WTC11 (cell line): Measurements from ENCODE around the gene SS18. TPM values are rescaled to one million over a fixed set of nuclear protein-coding genes. Genes with fewer than 3 reads are reported as not detected.

Experiments
- ATAC-seq: fragments of 200-7000 bp; cut with Tn5 transposase; 2 replicates; pipeline ENCODE4 v1.10.0; 2021; ENCODE audit warnings: mild to moderate bottlenecking, moderate library complexity
- CTCF ChIA-PET: fragments of 300-600 bp; sonication (Branson Sonifier 250); formaldehyde crosslinking; loops from one replicate; lab custom pipeline; 2021; ENCODE audit warnings: antibody characterized with exemption; lab: Charles Lee
- POLR2A ChIA-PET: fragments of 350-600 bp; sonication (Branson Sonifier 250); formaldehyde crosslinking; loops from one replicate; lab custom pipeline; 2021; ENCODE audit warnings: antibody characterized with exemption; lab: Charles Lee
- DNase-seq: peaks from one replicate; pipeline ENCODE4 v3.0.0; 2021; ENCODE audit warnings: low spot score
- H3K27ac Mint-ChIP-seq: 2 replicates; pipeline ENCODE4 v1.8.0; 2021; ENCODE audit warnings: mixed read lengths
- H3K27me3 Mint-ChIP-seq: 2 replicates; pipeline ENCODE4 v1.8.0; 2021; ENCODE audit warnings: low read depth, mild to moderate bottlenecking, moderate library complexity, mixed read lengths
- H3K36me3 Mint-ChIP-seq: 2 replicates; pipeline ENCODE4 v1.8.0; 2021; ENCODE audit warnings: mixed read lengths
- H3K4me1 Mint-ChIP-seq: 2 replicates; pipeline ENCODE4 v1.8.0; 2022; ENCODE audit warnings: mixed read lengths
- H3K4me3 Mint-ChIP-seq: 2 replicates; pipeline ENCODE4 v1.8.0; 2021; ENCODE audit warnings: mild to moderate bottlenecking, moderate library complexity, mixed read lengths
- H3K9me3 Mint-ChIP-seq: 2 replicates; pipeline ENCODE4 v1.8.0; 2021; ENCODE audit warnings: mixed read lengths
- ATF1 ChIP-seq: sonication (generic); formaldehyde crosslinking; IDR thresholded peaks from 2 replicates; pipeline ENCODE4 v1.8.1; 2023; ENCODE audit warnings: mild to moderate bottlenecking, moderate library complexity, missing genetic modification reagents
- ATF6 ChIP-seq: sonication (generic); formaldehyde crosslinking; IDR thresholded peaks from 2 replicates; pipeline ENCODE4 v1.8.1; 2023; ENCODE audit warnings: mild to moderate bottlenecking, missing genetic modification reagents
- CREB1 ChIP-seq: sonication (generic); formaldehyde crosslinking; IDR thresholded peaks from 2 replicates; pipeline ENCODE4 v1.8.0; 2023; ENCODE audit warnings: mild to moderate bottlenecking, missing genetic modification reagents
- CREM ChIP-seq: sonication (generic); formaldehyde crosslinking; IDR thresholded peaks from 2 replicates; pipeline ENCODE4 v1.8.1; 2022; ENCODE audit warnings: mild to moderate bottlenecking, missing genetic modification reagents, moderate library complexity
- E2F1 ChIP-seq: sonication (generic); formaldehyde crosslinking; IDR thresholded peaks from 2 replicates; pipeline ENCODE4 v1.8.0; 2022; ENCODE audit warnings: mild to moderate bottlenecking, missing genetic modification reagents
- ELF4 ChIP-seq: sonication (generic); formaldehyde crosslinking; IDR thresholded peaks from 2 replicates; pipeline ENCODE4 v1.8.1; 2022; ENCODE audit warnings: low read depth, mild to moderate bottlenecking, moderate library complexity, missing genetic modification reagents
- GABPB1 ChIP-seq: sonication (generic); formaldehyde crosslinking; IDR thresholded peaks from 2 replicates; pipeline ENCODE4 v1.8.1; 2023; ENCODE audit warnings: mild to moderate bottlenecking, missing genetic modification reagents
- NR1H2 ChIP-seq: sonication (generic); formaldehyde crosslinking; IDR thresholded peaks from 2 replicates; pipeline ENCODE4 v1.9.0; 2021; ENCODE audit warnings: mild to moderate bottlenecking, moderate library complexity, missing genetic modification reagents
- OVOL2 ChIP-seq: fragments of 250-450 bp; sonication (Bioruptor Pico); IDR thresholded peaks from 2 replicates; pipeline ENCODE4 v1.9.0; 2021; ENCODE audit warnings: mild to moderate bottlenecking, borderline replicate concordance
- PRDM15 ChIP-seq: sonication (generic); formaldehyde crosslinking; IDR thresholded peaks from 2 replicates; pipeline ENCODE4 v1.8.0; 2022; ENCODE audit warnings: missing genetic modification reagents
- TEAD4 ChIP-seq: sonication (generic); formaldehyde crosslinking; IDR thresholded peaks from 2 replicates; pipeline ENCODE4 v1.8.0; 2022; ENCODE audit warnings: mild to moderate bottlenecking, missing genetic modification reagents
- USF2 ChIP-seq: sonication (generic); formaldehyde crosslinking; IDR thresholded peaks from 2 replicates; pipeline ENCODE4 v1.8.1; 2023; ENCODE audit warnings: mild to moderate bottlenecking, missing genetic modification reagents, moderate library complexity
- ZNF138 ChIP-seq: sonication (generic); formaldehyde crosslinking; conservative IDR thresholded peaks from 2 replicates; pipeline ENCODE4 v1.8.1; 2022; ENCODE audit warnings: mild to moderate bottlenecking, moderate library complexity, missing genetic modification reagents
- ZNF219 ChIP-seq: sonication (generic); formaldehyde crosslinking; IDR thresholded peaks from 2 replicates; pipeline ENCODE4 v1.8.0; 2023; ENCODE audit warnings: missing genetic modification reagents, mild to moderate bottlenecking, borderline replicate concordance
- ZNF232 ChIP-seq: sonication (generic); formaldehyde crosslinking; IDR thresholded peaks from 2 replicates; pipeline ENCODE4 v1.8.0; 2022; ENCODE audit warnings: mild to moderate bottlenecking, missing genetic modification reagents
- ZNF396 ChIP-seq: fragments of 250-450 bp; sonication (Bioruptor Pico); IDR thresholded peaks from 2 replicates; pipeline ENCODE4 v1.8.0; 2021; ENCODE audit warnings: mild to moderate bottlenecking, moderate library complexity, borderline replicate concordance
- total RNA-seq: library from RNA; stranded (reverse); gene quantifications from 3 replicates; pipeline ENCODE4 v1.2.3, GENCODE V29; 2021
- TF ChIP-seq, protein P1 (sequence below): fragments of 250-450 bp; sonication (Bioruptor Pico); IDR thresholded peaks from 2 replicates; pipeline ENCODE4 v1.8.0; 2021; ENCODE audit warnings: mild to moderate bottlenecking
- TF ChIP-seq, protein P2 (sequence below): fragments of 250-450 bp; sonication (Bioruptor Pico); IDR thresholded peaks from 2 replicates; pipeline ENCODE4 v1.9.0; 2021; ENCODE audit warnings: mild to moderate bottlenecking

The SS18 gene
- total RNA-seq, 1 experiment from 2014 or later = 73.0 TPM

GRCh38 chr18:26096852-26097251 is 6.4 kb upstream of the SS18 start:
- no peaks in the 10 kb centered on the region for H3K27me3 Mint-ChIP-seq
- TF ChIP-seq GABPB1 (CRISPR knock-in tag) = no peak
- TF ChIP-seq ZNF232 (CRISPR knock-in tag) = no peak
- TF ChIP-seq ELF4 (CRISPR knock-in tag) = no peak
- no peak for TF ChIP-seq ZNF219 (CRISPR knock-in tag)
- TF ChIP-seq ATF1 = no peak
- TF ChIP-seq OVOL2 = no peak
- no peak for TF ChIP-seq USF2 (CRISPR knock-in tag)
- TF ChIP-seq ZNF396 (CRISPR knock-in tag) = no peak
- TF ChIP-seq, protein P1, sequence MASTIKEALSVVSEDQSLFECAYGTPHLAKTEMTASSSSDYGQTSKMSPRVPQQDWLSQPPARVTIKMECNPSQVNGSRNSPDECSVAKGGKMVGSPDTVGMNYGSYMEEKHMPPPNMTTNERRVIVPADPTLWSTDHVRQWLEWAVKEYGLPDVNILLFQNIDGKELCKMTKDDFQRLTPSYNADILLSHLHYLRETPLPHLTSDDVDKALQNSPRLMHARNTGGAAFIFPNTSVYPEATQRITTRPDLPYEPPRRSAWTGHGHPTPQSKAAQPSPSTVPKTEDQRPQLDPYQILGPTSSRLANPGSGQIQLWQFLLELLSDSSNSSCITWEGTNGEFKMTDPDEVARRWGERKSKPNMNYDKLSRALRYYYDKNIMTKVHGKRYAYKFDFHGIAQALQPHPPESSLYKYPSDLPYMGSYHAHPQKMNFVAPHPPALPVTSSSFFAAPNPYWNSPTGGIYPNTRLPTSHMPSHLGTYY = no peak
- TF ChIP-seq CREB1 (CRISPR knock-in tag) = no peak
- TF ChIP-seq NR1H2 (CRISPR knock-in tag) = no peak
- TF ChIP-seq ZNF138 (CRISPR knock-in tag) = no peak
- TF ChIP-seq ATF6 (CRISPR knock-in tag) = no peak
- TF ChIP-seq, protein P2, sequence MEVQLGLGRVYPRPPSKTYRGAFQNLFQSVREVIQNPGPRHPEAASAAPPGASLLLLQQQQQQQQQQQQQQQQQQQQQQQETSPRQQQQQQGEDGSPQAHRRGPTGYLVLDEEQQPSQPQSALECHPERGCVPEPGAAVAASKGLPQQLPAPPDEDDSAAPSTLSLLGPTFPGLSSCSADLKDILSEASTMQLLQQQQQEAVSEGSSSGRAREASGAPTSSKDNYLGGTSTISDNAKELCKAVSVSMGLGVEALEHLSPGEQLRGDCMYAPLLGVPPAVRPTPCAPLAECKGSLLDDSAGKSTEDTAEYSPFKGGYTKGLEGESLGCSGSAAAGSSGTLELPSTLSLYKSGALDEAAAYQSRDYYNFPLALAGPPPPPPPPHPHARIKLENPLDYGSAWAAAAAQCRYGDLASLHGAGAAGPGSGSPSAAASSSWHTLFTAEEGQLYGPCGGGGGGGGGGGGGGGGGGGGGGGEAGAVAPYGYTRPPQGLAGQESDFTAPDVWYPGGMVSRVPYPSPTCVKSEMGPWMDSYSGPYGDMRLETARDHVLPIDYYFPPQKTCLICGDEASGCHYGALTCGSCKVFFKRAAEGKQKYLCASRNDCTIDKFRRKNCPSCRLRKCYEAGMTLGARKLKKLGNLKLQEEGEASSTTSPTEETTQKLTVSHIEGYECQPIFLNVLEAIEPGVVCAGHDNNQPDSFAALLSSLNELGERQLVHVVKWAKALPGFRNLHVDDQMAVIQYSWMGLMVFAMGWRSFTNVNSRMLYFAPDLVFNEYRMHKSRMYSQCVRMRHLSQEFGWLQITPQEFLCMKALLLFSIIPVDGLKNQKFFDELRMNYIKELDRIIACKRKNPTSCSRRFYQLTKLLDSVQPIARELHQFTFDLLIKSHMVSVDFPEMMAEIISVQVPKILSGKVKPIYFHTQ (CRISPR knock-in tag) = no peak
- TF ChIP-seq CREM = no peak
- TF ChIP-seq PRDM15 (CRISPR knock-in tag) = no peak
- no peak for TF ChIP-seq TEAD4 (CRISPR knock-in tag)
- no peak for TF ChIP-seq E2F1
- peaks cover 6% of the 10 kb centered on the region for H3K4me1 Mint-ChIP-seq
- no peak for ATAC-seq
- ChIA-PET CTCF (no interaction called here), POLR2A (interaction anchor here (0.6 kb wide), 1 partner anchor 165 kb away, joined by 3 read pairs; no protein-coding TSS in a partner anchor)
- no peak for DNase-seq
- no peak overlapping the region for H3K27ac Mint-ChIP-seq
- H3K4me3 Mint-ChIP-seq = no peak overlapping the region
- H3K9me3 Mint-ChIP-seq = peaks cover 10% of the 10 kb centered on the region
- peaks cover 9% of the 10 kb centered on the region; the same call in 1 of the 2 replicates for H3K36me3 Mint-ChIP-seq
